Stromal cell of bone marrow (primary cell): Measurements from ENCODE around the gene IMMP1L.
"Not testable (repeated sequence)": the region's sequence is repeated elsewhere in the genome, so short reads cannot be mapped to it uniquely, and the experiment has no call there.

ENCODE experiments used
- DNase-seq: peaks from one replicate; pipeline ENCODE4 v3.0.0-alpha.2; 2012; ENCODE audit warnings: low read depth

Gene IMMP1L

GRCh38 chr11:31509429-31510345 is at the start of gene IMMP1L, which contains the start of gene ELP4:
Gene IMMP1L, minus strand, starts transcription at chr11:31509622. Its CDS starts 46,346 bp downstream, at chr11:31463276.
Gene ELP4, plus strand, starts transcription at chr11:31509767. Its CDS starts 18 bp downstream, at chr11:31509785.
- DNase-seq = peak; percentile 94

- peak; percentile 1 for DNase-seq
These were observed 48.6 kb upstream of the IMMP1L start for GRCh38 chr11:31558001-31558400.

DNA sequence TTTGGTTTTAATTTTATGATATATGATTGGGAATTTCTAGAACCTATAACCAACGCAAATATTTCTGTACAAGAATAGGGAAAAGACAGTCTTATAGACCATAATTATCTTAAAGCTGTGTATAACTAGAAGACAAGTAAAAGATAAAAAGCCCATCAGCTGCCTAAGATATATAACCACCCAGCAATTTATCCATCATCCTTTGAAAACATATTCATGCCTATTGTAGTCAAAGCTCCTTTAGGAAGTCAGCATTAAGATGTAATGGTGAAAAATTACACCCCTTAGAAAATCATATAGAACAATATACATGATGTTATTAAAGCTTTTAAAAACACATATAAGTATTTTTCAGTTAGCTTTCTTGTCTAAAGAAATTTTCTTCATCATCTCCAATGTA is 46.5 kb upstream of the IMMP1L start:
- no peak for DNase-seq

GRCh38 chr11:31542862-31543261 is 33.4 kb upstream of the IMMP1L start:
- DNase-seq = no peak

DNA sequence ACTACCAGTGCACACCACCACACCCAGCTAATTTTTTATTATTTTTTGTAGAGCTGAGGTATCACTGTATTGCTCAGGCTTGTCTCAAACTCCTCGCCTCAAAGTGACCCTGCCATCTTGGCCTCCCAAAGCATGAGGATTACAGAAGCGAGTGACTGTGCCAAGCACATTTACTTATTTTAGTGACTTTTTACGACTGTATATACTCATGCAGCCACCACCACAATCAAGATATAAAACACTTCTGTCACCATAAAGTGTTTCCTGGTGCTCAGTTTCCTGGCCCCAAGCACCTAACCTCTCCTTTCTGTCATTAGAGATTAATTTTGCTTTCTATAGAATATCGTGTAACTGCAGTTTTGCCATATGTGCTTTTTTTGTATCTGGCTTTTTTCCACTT is 26.1 kb upstream of the IMMP1L start:
- DNase-seq = no peak

DNA sequence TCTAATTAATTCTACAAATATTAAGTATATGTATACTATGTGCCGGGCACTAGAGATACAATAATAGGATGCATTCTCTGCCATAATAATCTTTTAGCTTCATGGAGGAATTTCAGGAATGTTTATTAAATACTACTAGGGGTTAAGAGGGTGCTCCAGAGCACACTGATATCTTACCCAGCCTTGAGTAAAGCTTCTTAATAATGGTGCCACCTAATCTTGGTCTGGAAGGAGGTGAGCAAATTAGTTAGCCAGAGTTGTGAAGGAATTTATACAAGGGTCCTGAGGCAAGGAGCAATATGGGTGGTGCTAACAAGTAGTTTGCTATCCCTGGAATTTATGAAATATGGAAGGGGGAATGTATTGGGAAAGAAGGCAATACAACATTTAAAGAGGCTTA is 21.9 kb upstream of the IMMP1L start:
- DNase-seq = no peak

GRCh38 chr11:31529701-31530100 is 20.3 kb upstream of the IMMP1L start:
- DNase-seq = no peak

- no peak for DNase-seq
These were observed 19.8 kb upstream of the IMMP1L start for GRCh38 chr11:31529189-31529588.

DNA sequence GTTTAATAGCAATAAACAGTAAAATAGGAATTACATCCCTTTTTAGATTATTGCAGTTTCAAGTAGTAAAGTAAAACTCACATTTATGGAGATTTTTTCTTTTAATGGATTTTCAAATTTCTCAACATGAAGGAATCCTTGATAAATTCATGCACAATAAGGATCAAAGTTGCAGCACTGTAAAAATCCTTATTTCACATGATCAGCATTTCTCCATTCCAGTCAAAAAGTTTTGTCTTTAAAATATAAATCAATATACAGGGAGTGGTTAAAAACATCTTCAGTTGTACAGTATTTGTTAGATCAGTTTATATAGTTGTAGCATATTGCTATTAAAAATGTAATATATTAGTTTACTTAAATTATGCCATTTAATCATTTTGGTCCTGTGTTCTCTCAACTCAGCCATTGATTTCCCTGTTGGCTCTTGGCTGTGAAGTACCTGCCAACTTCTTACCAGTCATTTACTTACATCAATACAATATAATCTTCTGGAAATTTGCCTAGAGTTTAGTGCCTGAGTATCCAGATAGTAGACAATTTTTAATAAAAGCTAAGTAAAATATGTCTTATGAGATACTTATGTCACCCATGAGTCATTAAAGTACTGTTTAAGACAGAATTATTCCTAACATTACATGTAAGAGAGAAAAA is 12.2 kb upstream of the IMMP1L start:
- DNase-seq = no peak

DNA sequence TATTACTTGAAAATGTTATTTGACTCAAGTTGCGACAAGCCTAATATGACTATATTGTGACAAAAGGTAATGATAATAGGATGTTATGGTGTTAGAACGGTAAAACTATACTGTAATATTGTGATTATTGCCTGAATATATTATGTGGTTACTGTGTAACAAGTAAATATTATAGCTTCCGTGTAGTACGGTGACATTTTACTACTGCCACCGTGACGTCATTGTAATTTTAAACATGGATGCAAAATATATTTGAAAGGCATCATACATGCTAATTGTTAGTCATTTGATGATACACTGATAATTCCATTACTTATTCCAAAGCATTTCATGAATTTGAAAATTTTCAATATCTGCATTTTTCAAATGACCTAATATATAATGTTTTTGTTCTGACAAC is 2.7 kb upstream of the IMMP1L start:
- DNase-seq = no peak

- DNase-seq = no peak
These were observed 382 bp downstream of the IMMP1L start for GRCh38 chr11:31509051-31509428.

DNA sequence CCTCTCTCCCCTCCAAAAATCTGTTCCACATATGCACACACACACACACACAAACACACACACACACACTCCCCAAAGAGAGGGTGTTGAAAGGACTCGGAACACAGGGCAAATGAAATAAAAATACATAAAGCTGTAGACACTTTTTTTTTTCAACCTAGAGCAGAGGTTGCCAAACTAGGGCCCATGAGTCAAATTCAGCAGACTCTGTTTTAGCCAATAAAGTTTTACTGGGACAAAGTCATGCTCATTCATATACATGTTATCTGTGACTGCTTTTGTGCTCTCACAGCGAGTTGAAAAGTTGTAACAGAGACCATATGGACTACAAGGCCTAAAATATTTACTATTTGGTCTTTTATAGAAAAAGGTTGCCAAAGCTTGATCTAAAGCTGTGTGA is 8.9 kb downstream of the IMMP1L start:
- no peak for DNase-seq

DNA sequence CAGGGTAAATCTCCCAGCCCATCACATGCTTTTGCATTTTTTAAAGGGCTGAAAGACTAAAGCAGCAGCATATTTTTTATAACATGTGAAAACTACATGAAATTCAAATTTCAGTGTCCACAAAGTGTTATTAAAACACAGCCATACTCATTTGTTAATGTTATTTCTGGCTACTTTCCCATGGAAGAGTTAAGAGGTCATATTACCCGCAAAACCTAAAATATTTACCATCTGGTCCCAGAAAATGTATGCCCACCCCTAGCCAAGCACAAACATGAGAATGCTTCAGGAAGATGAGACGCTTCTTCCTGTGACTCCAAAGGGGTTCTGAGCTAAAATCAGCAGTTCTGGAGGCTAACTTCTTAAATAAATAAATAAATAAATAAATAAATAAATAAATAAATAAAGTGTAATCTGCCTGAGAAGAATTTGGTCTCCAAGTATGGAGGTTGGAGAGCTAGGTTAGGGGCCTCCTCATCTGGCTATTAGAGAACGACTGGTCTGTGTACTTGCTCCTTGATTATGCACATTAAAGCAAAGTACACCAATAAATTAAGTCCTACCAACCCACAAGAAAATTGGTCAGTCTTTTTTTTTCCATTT is 9.7 kb downstream of the IMMP1L start:
- DNase-seq = no peak

DNA sequence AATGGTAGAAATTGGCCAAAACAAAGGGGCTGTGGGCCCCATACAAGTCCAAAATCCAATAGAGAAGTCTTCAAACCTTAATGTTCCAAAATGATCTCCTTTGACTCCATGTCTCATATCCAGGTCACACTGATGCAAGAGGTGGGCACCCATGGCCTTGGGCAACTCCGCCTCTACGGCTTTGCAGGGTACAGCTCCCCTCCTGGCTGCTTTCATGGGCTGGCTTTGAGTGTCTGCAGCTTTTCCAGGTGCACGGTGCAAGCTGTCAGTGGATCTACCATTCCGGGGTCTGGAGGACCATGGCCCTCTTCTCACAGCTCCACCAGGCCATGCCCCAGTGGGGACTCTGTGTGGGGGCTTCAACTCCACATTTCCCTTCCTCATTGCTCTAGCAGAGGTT is 15.7 kb downstream of the IMMP1L start:
- DNase-seq = not testable (repeated sequence)

- DNase-seq = no peak
These were observed 16.2 kb downstream of the IMMP1L start for GRCh38 chr11:31493235-31493634.

- peak; percentile 74 for DNase-seq
These were observed 17.0 kb downstream of the IMMP1L start for GRCh38 chr11:31492320-31492913.

GRCh38 chr11:31487848-31488247 is 21.6 kb downstream of the IMMP1L start:
- DNase-seq = peak; percentile 37

GRCh38 chr11:31484497-31484896 is 24.9 kb downstream of the IMMP1L start:
- no peak for DNase-seq

DNA sequence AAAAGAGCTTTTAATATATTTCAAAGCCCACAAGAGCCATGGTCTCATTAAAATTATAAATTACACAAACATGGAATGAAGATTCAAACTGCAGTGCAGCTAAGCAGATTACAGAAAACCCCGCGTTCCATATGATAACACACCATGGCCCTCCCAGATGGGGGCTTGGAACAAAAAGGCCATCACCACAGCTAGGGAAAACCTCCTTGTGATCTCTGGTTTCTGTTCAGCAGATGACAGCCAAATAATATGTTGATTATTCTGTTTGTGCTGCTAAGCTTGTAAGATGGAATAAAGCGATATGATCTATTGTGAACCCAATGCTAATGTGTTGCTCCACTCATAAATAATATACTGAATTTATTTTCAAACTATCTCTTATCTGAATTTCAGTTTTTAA is 28.5 kb downstream of the IMMP1L start:
- DNase-seq = no peak

GRCh38 chr11:31479066-31479465 is 30.4 kb downstream of the IMMP1L start:
- DNase-seq = no peak

GRCh38 chr11:31478223-31478590 is 31.2 kb downstream of the IMMP1L start:
- no peak for DNase-seq

- no peak for DNase-seq
These were observed 31.7 kb downstream of the IMMP1L start for GRCh38 chr11:31477528-31478222.
